Measurements from ENCODE around the gene CYSLTR2.

CYSLTR2 gene

GRCh38 chr13:48739386-48739964, 85.7 kb downstream of the CYSLTR2 start:
- DNase-seq (ENCODE audit: low read depth in 2 of 2): no peak

- no peak for DNase-seq (ENCODE audit: low read depth in 2 of 2)
Measured at GRCh38 chr13:48741377-48741776, 87.6 kb downstream of the CYSLTR2 start.

GRCh38 chr13:48746821-48747220, 93.1 kb downstream of the CYSLTR2 start:
- DNase-seq (ENCODE audit: low read depth in 2 of 2): no peak

- DNase-seq (ENCODE audit: low read depth in 2 of 2): no peak
Measured at GRCh38 chr13:48748681-48749080, 95.0 kb downstream of the CYSLTR2 start.

DNA sequence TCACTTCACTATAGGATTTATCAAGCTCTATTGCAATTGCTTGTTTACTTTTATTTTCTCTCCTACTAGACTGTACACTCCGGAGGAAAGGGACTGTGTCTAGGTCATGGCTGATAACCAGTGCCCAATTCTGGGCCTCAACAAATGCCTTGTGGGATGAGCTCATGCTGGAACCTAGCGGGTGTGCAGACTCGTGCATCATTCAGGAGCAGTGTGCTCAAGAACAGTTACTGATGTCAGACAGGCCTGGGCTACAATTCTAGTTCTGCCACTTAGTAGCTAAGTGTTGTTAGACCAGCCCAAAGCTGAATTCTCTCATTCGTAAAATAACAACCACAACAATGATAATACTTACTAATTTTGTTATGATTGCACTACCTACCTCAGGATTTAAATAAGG, 95.4 kb downstream of the CYSLTR2 start:
- DNase-seq (ENCODE audit: low read depth in 2 of 2): no peak

- DNase-seq (ENCODE audit: low read depth in 2 of 2): peak; percentile 76 to 78
Measured at GRCh38 chr13:48749699-48750473, 96.2 kb downstream of the CYSLTR2 start.

- DNase-seq (ENCODE audit: low read depth in 2 of 2): no peak
Measured at GRCh38 chr13:48750588-48751383, 97.1 kb downstream of the CYSLTR2 start.

DNA sequence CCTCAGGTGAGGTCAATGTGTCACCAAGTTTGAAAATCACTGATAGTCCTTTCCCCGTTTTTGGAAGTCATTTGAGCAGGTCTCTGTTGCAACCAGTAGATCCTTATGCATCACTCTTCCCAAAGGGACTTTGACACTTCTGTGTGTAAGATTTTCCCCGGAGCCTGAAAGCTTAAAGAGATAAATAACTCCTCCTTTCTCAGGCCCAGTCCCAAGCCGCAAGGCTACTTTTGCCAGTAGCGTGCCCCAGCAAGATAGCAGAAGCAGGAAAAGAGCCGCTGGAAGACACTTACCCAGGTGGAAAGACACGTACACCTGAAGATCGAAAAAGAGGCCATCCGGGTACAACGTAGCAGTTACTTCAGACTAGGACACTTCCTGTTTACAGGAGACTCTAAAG, 106.9 kb downstream of the CYSLTR2 start:
- DNase-seq (ENCODE audit: low read depth in 2 of 2): no peak
